HL-60 (cell line): ENCODE measurements around the gene TUT7.

Source experiments
- DNase-seq, 2 experiments: peaks; one replicate each; pipeline ENCODE4 v3.0.0-alpha.2; 2010 to 2020; ENCODE audit warnings: low read depth in 1 of 2, low spot score in 1 of 2
- H3K27ac ChIP-seq: fragments of 250-450 bp; sonication (Bioruptor Pico); replicated peaks from 2 replicates; pipeline ENCODE4 v1.5.1; 2020; ENCODE audit warnings: mild to moderate bottlenecking, moderate library complexity
- H3K27me3 ChIP-seq: fragments of 250-450 bp; sonication (Bioruptor Pico); 2 replicates; pipeline ENCODE4 v1.5.1; 2021; ENCODE audit warnings: mild to moderate bottlenecking, moderate library complexity; ENCODE audit not compliant: insufficient read depth, poor library complexity, severe bottlenecking
- H3K4me3 ChIP-seq: replicated peaks from 2 replicates; pipeline ENCODE4 v1.5.1; 2011; ENCODE audit warnings: mild to moderate bottlenecking, control low read depth, low read length; ENCODE audit not compliant: insufficient read depth
- CTCF ChIP-seq: IDR thresholded peaks from one replicate; pipeline ENCODE4 v1.5.1; 2011; ENCODE audit warnings: low read length, control low read depth, inconsistent platforms; ENCODE audit not compliant: insufficient read depth
- GABPA ChIP-seq: IDR thresholded peaks from 2 replicates; pipeline ENCODE4 v1.6.1; 2012; ENCODE audit warnings: low read depth
- POLR2AphosphoS5 ChIP-seq: IDR thresholded peaks from 2 replicates; pipeline ENCODE4 v1.6.1; 2012; ENCODE audit warnings: low read depth
- REST ChIP-seq: IDR thresholded peaks from 2 replicates; pipeline ENCODE4 v1.6.1; 2012; ENCODE audit warnings: low read depth; ENCODE audit not compliant: insufficient replicate concordance
- SPI1 ChIP-seq: IDR thresholded peaks from 2 replicates; pipeline ENCODE4 v1.6.1; 2012; ENCODE audit warnings: low read depth, mild to moderate bottlenecking, borderline replicate concordance

The TUT7 gene

DNA sequence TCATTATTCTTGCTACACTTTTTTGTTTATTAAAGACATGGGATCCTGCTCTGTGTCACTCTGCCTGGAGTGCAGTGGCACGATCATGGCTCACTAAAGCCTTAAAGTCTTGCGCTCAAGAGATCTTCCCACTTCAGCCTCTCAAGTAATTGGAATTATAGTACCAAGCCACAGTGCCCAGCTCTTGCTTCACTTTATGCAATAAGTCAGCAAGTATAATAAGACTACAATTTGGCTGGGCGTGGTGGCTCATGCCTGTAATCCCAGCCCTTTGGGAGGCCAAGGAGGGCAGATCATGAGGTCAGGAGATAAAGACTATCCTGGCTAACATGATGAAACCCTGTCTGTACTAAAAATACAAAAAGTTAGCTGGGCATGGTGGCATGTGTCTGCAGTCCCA, 100.6 kb downstream of the TUT7 start:
- H3K27ac ChIP-seq, result no peak overlapping the region
- no peak for TF ChIP-seq SPI1
- TF ChIP-seq GABPA, result no peak
- no peak for TF ChIP-seq POLR2AphosphoS5
- no peak for TF ChIP-seq CTCF
- no peak for TF ChIP-seq REST
- no peak overlapping the region for H3K4me3 ChIP-seq
- no peak for DNase-seq
- H3K27me3 ChIP-seq, result no peaks in the 10 kb centered on the region

DNA sequence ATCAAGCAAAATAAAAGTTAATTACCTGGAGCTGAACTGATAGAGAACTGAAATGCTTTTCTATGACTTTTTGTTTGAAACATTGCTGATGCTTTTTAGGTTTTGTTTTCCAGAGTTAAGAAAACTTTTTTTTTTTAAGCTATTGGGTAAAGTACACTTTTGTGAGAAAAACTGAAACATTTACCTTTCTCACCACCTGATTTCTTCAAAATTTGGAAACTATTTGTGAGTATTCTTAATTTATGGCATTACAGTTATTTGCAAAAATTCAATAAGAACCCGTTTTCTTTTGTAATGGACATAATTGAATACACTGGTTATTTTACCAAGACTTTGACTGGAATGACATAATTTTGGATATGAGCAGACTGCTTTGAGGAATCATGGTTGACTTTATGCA, 101.3 kb downstream of the TUT7 start:
- H3K27ac ChIP-seq, result no peak overlapping the region
- DNase-seq, result no peak
- H3K27me3 ChIP-seq, result no peaks in the 10 kb centered on the region
- no peak overlapping the region for H3K4me3 ChIP-seq
- TF ChIP-seq SPI1 (no peak), REST (no peak), CTCF (no peak)

DNA sequence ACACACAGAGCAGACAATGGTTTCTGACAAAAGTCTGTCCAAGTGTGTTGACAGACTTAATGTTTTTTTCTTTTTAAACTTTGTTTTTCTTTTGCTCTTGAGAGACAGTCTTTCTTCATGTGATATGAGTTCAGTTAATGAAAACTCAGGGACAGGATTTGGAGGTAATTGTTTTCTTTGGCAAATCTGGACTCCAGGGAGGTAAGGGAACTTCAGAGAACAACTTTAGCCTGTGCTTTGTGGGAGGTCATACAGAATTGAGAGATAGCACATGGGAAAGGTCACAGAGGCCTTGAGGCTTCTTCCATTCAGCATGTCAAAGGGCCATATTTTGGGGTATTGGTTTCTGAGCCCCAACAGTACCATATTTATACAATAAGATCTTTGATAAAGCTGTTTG, 104.1 kb downstream of the TUT7 start:
- Histone ChIP-seq H3K27me3 (no peaks in the 10 kb centered on the region), H3K27ac (no peak overlapping the region), H3K4me3 (no peak overlapping the region)
- no peak for DNase-seq
- TF ChIP-seq REST, result no peak
- TF ChIP-seq POLR2AphosphoS5, result no peak
- TF ChIP-seq GABPA, result no peak
- no peak for TF ChIP-seq CTCF
- TF ChIP-seq SPI1, result no peak
